Hepatocyte (in vitro differentiated cells): ENCODE results near the gene TM4SF5.

Experiments used
- CTCF ChIP-seq: fragments of 200-600 bp; sonication (generic); IDR thresholded peaks from 2 replicates; pipeline ENCODE4 v1.5.1; 2016; ENCODE audit warnings: antibody characterized with exemption, mild to moderate bottlenecking; ENCODE audit not compliant: poor library complexity
- EZH2 ChIP-seq: fragments of 200-600 bp; sonication (generic); IDR thresholded peaks from 2 replicates; pipeline ENCODE4 v1.6.1; 2016; ENCODE audit warnings: antibody characterized with exemption, mild to moderate bottlenecking, borderline replicate concordance

- TF ChIP-seq CTCF: no peak
- no peak for TF ChIP-seq EZH2
Observed at GRCh38 chr17:4796552-4796920, 24.9 kb downstream of the TM4SF5 start.
